Caco-2 (cell line): ENCODE measurements around the gene SESTD1. TPM values are rescaled to one million over a fixed set of nuclear protein-coding genes. Genes with fewer than 3 reads are reported as not detected.

Experiments
- BruUV-seq: library from RNA; stranded (reverse); fragments of 400-500 nt; replicated peaks from 2 replicates; lab custom pipeline; 2021; lab: Mats Ljungman, UMichigan
- CTCF ChIA-PET: fragments of 300-600 bp; sonication (Branson Sonifier 250); formaldehyde crosslinking; loops from one replicate; lab custom pipeline; 2022; ENCODE audit warnings: antibody characterized with exemption; lab: Charles Lee
- POLR2A ChIA-PET: fragments of 300-600 bp; sonication (Branson Sonifier 250); formaldehyde crosslinking; loops from one replicate; lab custom pipeline; 2022; ENCODE audit warnings: antibody characterized with exemption; lab: Charles Lee
- DNase-seq, 2 experiments: peaks; one replicate each; pipeline versions ENCODE4 v3.0.0 to v3.0.0-alpha.2; 2020 to 2022
- H3K27me3 ChIP-seq: replicated peaks from 2 replicates; pipeline ENCODE4 v1.6.0; 2011; ENCODE audit warnings: low read length; ENCODE audit not compliant: control insufficient read depth, insufficient read depth
- H3K36me3 ChIP-seq: 2 replicates; pipeline ENCODE4 v1.5.1; 2011; ENCODE audit warnings: low read length; ENCODE audit not compliant: control insufficient read depth, insufficient read depth
- H3K4me1 ChIP-seq: fragments of 250-450 bp; sonication (Bioruptor Pico); 2 replicates; pipeline ENCODE4 v1.5.1; 2020; ENCODE audit warnings: mild to moderate bottlenecking
- H3K4me3 ChIP-seq: 2 replicates; pipeline ENCODE4 v1.5.1; 2011; ENCODE audit warnings: low read depth, mild to moderate bottlenecking, control low read depth, low read length
- H3K9me3 ChIP-seq: fragments of 250-450 bp; sonication (Bioruptor Pico); 2 replicates; pipeline ENCODE4 v1.5.1; 2020; ENCODE audit warnings: mild to moderate bottlenecking, moderate library complexity
- H3K27ac Mint-ChIP-seq: one replicate; pipeline ENCODE4 v1.8.0; 2022; ENCODE audit warnings: mixed read lengths; ENCODE audit not compliant: unreplicated experiment
- H3K27me3 Mint-ChIP-seq: one replicate; pipeline ENCODE4 v1.8.0; 2022; ENCODE audit warnings: mixed read lengths; ENCODE audit not compliant: insufficient read depth, unreplicated experiment
- H3K36me3 Mint-ChIP-seq: one replicate; pipeline ENCODE4 v1.8.0; 2022; ENCODE audit warnings: mild to moderate bottlenecking, mixed read lengths; ENCODE audit not compliant: insufficient read depth, unreplicated experiment
- H3K4me1 Mint-ChIP-seq: one replicate; pipeline ENCODE4 v1.8.0; 2022; ENCODE audit warnings: low read depth, mixed read lengths; ENCODE audit not compliant: unreplicated experiment
- H3K4me3 Mint-ChIP-seq: one replicate; pipeline ENCODE4 v1.8.0; 2022; ENCODE audit warnings: mild to moderate bottlenecking, moderate library complexity, mixed read lengths; ENCODE audit not compliant: unreplicated experiment
- H3K9me3 Mint-ChIP-seq: one replicate; pipeline ENCODE4 v1.8.0; 2022; ENCODE audit warnings: mixed read lengths; ENCODE audit not compliant: unreplicated experiment
- intact Hi-C: fragments of 100-400 bp; cut with micrococcal nuclease; formaldehyde crosslinking; loops from one replicate; pipeline ENCODE4 v1.10.0; 2022; ENCODE audit not compliant: unreplicated experiment
- total RNA-seq: library from RNA; stranded (reverse); gene quantifications from 2 replicates; pipeline ENCODE4 v1.2.3, GENCODE V29; 2022
- TF ChIP-seq, protein P1 (sequence below), 2 experiments: fragments of 200-600 bp in 1 of 2; IDR thresholded peaks; 1 replicate in 1 of 2; 2 replicates in 1 of 2; pipeline versions ENCODE4 v1.5.1 to v1.8.0; 2011 to 2022; ENCODE audit warnings: antibody characterized with exemption in 1 of 2, control low read depth in 1 of 2, inconsistent platforms in 1 of 2, low read depth in 1 of 2, low read length in 1 of 2, mild to moderate bottlenecking in 1 of 2, moderate library complexity in 1 of 2; ENCODE audit not compliant: insufficient read depth in 1 of 2, severe bottlenecking in 1 of 2, unreplicated experiment in 1 of 2

Gene SESTD1
- total RNA-seq, 1 experiment from 2014 or later: 50.2 TPM

GRCh38 chr2:179233083-179233490 lies 31.5 kb downstream of the SESTD1 start:
- intact Hi-C loops: no loop called here
- ChIA-PET POLR2A (no interaction called here), CTCF (no interaction called here)
- H3K9me3 ChIP-seq: no peaks in the 10 kb centered on the region
- 0 out of 2 replicates have a peak, but pooled peaks cover 1% of the 10 kb centered on the region for H3K4me1 ChIP-seq
- H3K27ac Mint-ChIP-seq: no peak overlapping the region
- H3K4me3 ChIP-seq: no peak overlapping the region
- no peaks in the 10 kb centered on the region for H3K9me3 Mint-ChIP-seq
- H3K36me3 Mint-ChIP-seq: no peaks in the 10 kb centered on the region
- H3K36me3 ChIP-seq: no peaks in the 10 kb centered on the region; the same call in none of the 2 replicates
- no peaks in the 10 kb centered on the region for H3K4me1 Mint-ChIP-seq
- no peaks in the 10 kb centered on the region for H3K27me3 Mint-ChIP-seq
- TF ChIP-seq, protein P1, sequence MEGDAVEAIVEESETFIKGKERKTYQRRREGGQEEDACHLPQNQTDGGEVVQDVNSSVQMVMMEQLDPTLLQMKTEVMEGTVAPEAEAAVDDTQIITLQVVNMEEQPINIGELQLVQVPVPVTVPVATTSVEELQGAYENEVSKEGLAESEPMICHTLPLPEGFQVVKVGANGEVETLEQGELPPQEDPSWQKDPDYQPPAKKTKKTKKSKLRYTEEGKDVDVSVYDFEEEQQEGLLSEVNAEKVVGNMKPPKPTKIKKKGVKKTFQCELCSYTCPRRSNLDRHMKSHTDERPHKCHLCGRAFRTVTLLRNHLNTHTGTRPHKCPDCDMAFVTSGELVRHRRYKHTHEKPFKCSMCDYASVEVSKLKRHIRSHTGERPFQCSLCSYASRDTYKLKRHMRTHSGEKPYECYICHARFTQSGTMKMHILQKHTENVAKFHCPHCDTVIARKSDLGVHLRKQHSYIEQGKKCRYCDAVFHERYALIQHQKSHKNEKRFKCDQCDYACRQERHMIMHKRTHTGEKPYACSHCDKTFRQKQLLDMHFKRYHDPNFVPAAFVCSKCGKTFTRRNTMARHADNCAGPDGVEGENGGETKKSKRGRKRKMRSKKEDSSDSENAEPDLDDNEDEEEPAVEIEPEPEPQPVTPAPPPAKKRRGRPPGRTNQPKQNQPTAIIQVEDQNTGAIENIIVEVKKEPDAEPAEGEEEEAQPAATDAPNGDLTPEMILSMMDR (IDR thresholded peaks at IDR 0.05; ENCODE audit: insufficient read depth in 1 of 2, low read depth in 1 of 2, low read length in 1 of 2, severe bottlenecking in 1 of 2, unreplicated experiment in 1 of 2): no peak
- no peaks in the 10 kb centered on the region for H3K27me3 ChIP-seq
- no TSS peak for BruUV-seq
- no peak for DNase-seq
- H3K4me3 Mint-ChIP-seq: no peak overlapping the region

DNA sequence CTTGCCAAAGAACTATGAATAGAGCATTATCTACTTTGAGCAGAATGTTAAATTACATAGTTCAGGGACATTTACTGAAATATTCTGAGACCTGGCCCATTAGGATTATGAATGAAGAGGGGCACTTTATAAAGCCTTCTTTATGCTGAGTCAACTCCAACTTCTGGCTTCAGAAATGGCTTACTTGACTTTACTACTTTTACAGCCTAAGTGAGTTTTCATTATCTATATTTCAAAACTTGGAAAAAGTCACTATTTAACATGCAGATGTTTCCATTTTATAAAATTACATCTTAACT lies 37.7 kb downstream of the SESTD1 start:
- Histone ChIP-seq H3K36me3 (no peaks in the 10 kb centered on the region), H3K4me1 (no peaks in the 10 kb centered on the region), H3K27me3 (no peaks in the 10 kb centered on the region), H3K9me3 (no peaks in the 10 kb centered on the region), H3K4me3 (no peak overlapping the region)
- intact Hi-C loops: no loop called here
- DNase-seq: no peak
- no peaks in the 10 kb centered on the region for H3K9me3 Mint-ChIP-seq
- ChIA-PET CTCF (no interaction called here), POLR2A (no interaction called here)
- no peak overlapping the region for H3K4me3 Mint-ChIP-seq
- no TSS peak for BruUV-seq
- no peaks in the 10 kb centered on the region for H3K27me3 Mint-ChIP-seq
- no peak overlapping the region for H3K27ac Mint-ChIP-seq
- TF ChIP-seq, protein P1 (IDR thresholded peaks at IDR 0.05; ENCODE audit: insufficient read depth in 1 of 2, low read depth in 1 of 2, low read length in 1 of 2, severe bottlenecking in 1 of 2, unreplicated experiment in 1 of 2): no peak
- H3K36me3 Mint-ChIP-seq: no peaks in the 10 kb centered on the region
- H3K4me1 Mint-ChIP-seq: no peaks in the 10 kb centered on the region

- no peak for DNase-seq
- Mint-ChIP-seq H3K36me3 (no peaks in the 10 kb centered on the region), H3K9me3 (no peaks in the 10 kb centered on the region), H3K27me3 (no peaks in the 10 kb centered on the region), H3K27ac (no peak overlapping the region), H3K4me3 (no peak overlapping the region), H3K4me1 (no peaks in the 10 kb centered on the region)
- BruUV-seq: no TSS peak
- H3K9me3 ChIP-seq: no peaks in the 10 kb centered on the region
- POLR2A ChIA-PET: no interaction called here
- no peaks in the 10 kb centered on the region for H3K36me3 ChIP-seq
- intact Hi-C loops: no loop called here
- H3K4me1 ChIP-seq: no peaks in the 10 kb centered on the region
- H3K27me3 ChIP-seq: no peaks in the 10 kb centered on the region
- TF ChIP-seq, protein P1 (IDR thresholded peaks at IDR 0.05; ENCODE audit: insufficient read depth in 1 of 2, low read depth in 1 of 2, low read length in 1 of 2, severe bottlenecking in 1 of 2, unreplicated experiment in 1 of 2): no peak
- CTCF ChIA-PET: no interaction called here
- no peak overlapping the region for H3K4me3 ChIP-seq
Observed at GRCh38 chr2:179226203-179226960, 38.2 kb downstream of the SESTD1 start.
